Astrocyte (in vitro differentiated cells and primary cell): ENCODE results near the gene SURF6.

ENCODE experiments used
- EZH2 ChIP-seq: IDR thresholded peaks from 2 replicates; pipeline ENCODE4 v1.6.1; 2012; ENCODE audit warnings: mild to moderate bottlenecking, low read length, inconsistent platforms; ENCODE audit not compliant: insufficient read depth
- TF ChIP-seq, protein P1 (sequence below): IDR thresholded peaks from 2 replicates; pipeline ENCODE4 v1.5.1; 2011; ENCODE audit warnings: low read depth, mild to moderate bottlenecking, inconsistent platforms, low read length, moderate library complexity; ENCODE audit not compliant: insufficient read depth

DNA sequence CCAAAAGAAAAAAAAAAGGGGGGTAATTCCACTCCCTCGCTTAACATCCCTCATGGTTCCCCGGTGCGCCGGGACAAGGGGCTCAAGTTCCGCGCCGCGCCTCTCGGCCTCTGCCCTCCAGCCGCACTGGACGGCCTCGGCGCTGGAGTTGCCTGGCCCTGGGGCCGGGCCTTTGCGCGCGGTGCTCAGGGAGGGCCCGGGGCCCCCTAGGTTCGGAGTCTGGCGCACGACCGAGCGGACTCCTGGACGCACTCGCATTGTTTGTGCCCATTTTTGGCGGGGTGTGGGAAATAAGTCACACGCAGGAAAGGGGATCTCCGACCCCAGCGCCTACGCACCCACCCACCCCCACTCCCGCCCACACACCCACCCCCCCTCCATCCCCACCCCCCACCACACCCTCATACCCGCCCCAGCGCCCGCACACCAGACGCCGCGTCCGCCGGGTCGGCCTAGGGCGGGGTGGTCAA is 11.6 kb upstream of the SURF6 start:
- TF ChIP-seq, protein P1, sequence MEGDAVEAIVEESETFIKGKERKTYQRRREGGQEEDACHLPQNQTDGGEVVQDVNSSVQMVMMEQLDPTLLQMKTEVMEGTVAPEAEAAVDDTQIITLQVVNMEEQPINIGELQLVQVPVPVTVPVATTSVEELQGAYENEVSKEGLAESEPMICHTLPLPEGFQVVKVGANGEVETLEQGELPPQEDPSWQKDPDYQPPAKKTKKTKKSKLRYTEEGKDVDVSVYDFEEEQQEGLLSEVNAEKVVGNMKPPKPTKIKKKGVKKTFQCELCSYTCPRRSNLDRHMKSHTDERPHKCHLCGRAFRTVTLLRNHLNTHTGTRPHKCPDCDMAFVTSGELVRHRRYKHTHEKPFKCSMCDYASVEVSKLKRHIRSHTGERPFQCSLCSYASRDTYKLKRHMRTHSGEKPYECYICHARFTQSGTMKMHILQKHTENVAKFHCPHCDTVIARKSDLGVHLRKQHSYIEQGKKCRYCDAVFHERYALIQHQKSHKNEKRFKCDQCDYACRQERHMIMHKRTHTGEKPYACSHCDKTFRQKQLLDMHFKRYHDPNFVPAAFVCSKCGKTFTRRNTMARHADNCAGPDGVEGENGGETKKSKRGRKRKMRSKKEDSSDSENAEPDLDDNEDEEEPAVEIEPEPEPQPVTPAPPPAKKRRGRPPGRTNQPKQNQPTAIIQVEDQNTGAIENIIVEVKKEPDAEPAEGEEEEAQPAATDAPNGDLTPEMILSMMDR = no peak
- TF ChIP-seq EZH2 = no peak
